Gastroesophageal sphincter (tissue), 4 donors: ENCODE results near the gene IFT88. TPM values are rescaled to one million over a fixed set of nuclear protein-coding genes. Genes with fewer than 3 reads are reported as not detected.

Experiments
- ATAC-seq: fragments of 150-250 bp; one replicate; pipeline ENCODE4 v1.9.1; 2016; ENCODE audit warnings: mild to moderate bottlenecking, moderate library complexity
- H3K27ac ChIP-seq, 4 donors: fragments of 200-600 bp; sonication (generic) in 3 of 4; 1 replicate in 3 of 4; 2 replicates in 1 of 4; pipeline ENCODE4 v1.5.1; 2016 to 2019
- H3K27me3 ChIP-seq: fragments of 200-600 bp; sonication (generic); one replicate; pipeline ENCODE4 v1.5.1; 2019
- H3K36me3 ChIP-seq, 2 donors: fragments of 200-600 bp; sonication (generic); one replicate each; pipeline ENCODE4 v1.5.1; 2019; ENCODE audit warnings: control low read depth in 1 of 2
- H3K4me1 ChIP-seq, 3 donors: fragments of 200-600 bp; sonication (generic); 1 replicate in 2 of 3; 2 replicates in 1 of 3; pipeline ENCODE4 v1.5.1; 2016 to 2019; ENCODE audit warnings: control low read depth in 2 of 3
- H3K4me3 ChIP-seq, 2 donors: fragments of 200-600 bp; sonication (generic); one replicate each; pipeline ENCODE4 v1.5.1; 2019; ENCODE audit warnings: mild to moderate bottlenecking in 1 of 2, moderate library complexity in 1 of 2
- H3K9me3 ChIP-seq, 3 donors: fragments of 200-600 bp; sonication (generic); one replicate each; pipeline ENCODE4 v1.5.1; 2017 to 2019; ENCODE audit warnings: control low read depth in 2 of 3
- EP300 ChIP-seq: sonication (generic); formaldehyde crosslinking; IDR thresholded peaks from one replicate; pipeline ENCODE4 v1.6.1; 2017; ENCODE audit warnings: antibody characterized with exemption, mild to moderate bottlenecking
- POLR2A ChIP-seq, 2 donors: fragments of 450-650 bp; IDR thresholded peaks; one replicate each; pipeline ENCODE4 v1.6.1; 2017; ENCODE audit warnings: antibody characterized with exemption in 2 of 2, mild to moderate bottlenecking in 2 of 2, moderate library complexity in 1 of 2
- POLR2AphosphoS5 ChIP-seq: sonication (generic); formaldehyde crosslinking; IDR thresholded peaks from one replicate; pipeline ENCODE4 v1.6.1; 2017; ENCODE audit warnings: antibody characterized with exemption
- WGBS, 2 donors: methylation state at CpG; one replicate each; pipeline ENCODE4 v1.1.5; 2018; ENCODE audit warnings: low coverage in 1 of 2; 5-methylcytosine and 5-hydroxymethylcytosine counted together
- total RNA-seq, 4 donors: library from RNA; depleted of rRNA; stranded (reverse); fragments of >200 nt; gene quantifications; one replicate each; pipeline ENCODE4 v1.1.0, GENCODE V29; 2016
- TF ChIP-seq, protein P1 (sequence below), 4 experiments: fragments of 200-600 bp in 2 of 4; fragments of 450-650 bp in 2 of 4; sonication (generic) in 1 of 4; IDR thresholded peaks; one replicate each; pipeline ENCODE4 v1.5.1; 2017 to 2019; ENCODE audit warnings: antibody characterized with exemption in 4 of 4, mild to moderate bottlenecking in 2 of 4, moderate library complexity in 2 of 4

IFT88 gene
- total RNA-seq, 4 donors from 2014 or later: 9.1 to 21.2 (median 13.2) TPM

- peaks cover 0 to 8% (median 0%) of the 10 kb centered on the region in 3 donors for H3K4me1 ChIP-seq
- no peak for TF ChIP-seq POLR2A (IDR thresholded peaks at IDR 0.05)
- TF ChIP-seq EP300: no peak
- TF ChIP-seq, protein P1, sequence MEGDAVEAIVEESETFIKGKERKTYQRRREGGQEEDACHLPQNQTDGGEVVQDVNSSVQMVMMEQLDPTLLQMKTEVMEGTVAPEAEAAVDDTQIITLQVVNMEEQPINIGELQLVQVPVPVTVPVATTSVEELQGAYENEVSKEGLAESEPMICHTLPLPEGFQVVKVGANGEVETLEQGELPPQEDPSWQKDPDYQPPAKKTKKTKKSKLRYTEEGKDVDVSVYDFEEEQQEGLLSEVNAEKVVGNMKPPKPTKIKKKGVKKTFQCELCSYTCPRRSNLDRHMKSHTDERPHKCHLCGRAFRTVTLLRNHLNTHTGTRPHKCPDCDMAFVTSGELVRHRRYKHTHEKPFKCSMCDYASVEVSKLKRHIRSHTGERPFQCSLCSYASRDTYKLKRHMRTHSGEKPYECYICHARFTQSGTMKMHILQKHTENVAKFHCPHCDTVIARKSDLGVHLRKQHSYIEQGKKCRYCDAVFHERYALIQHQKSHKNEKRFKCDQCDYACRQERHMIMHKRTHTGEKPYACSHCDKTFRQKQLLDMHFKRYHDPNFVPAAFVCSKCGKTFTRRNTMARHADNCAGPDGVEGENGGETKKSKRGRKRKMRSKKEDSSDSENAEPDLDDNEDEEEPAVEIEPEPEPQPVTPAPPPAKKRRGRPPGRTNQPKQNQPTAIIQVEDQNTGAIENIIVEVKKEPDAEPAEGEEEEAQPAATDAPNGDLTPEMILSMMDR (IDR thresholded peaks at IDR 0.05): no peak
- H3K36me3 ChIP-seq: peaks cover 0 to 49% of the 10 kb centered on the region in 2 donors
- no peak for ATAC-seq
- H3K4me3 ChIP-seq: no peak overlapping the region
- H3K27me3 ChIP-seq: no peaks in the 10 kb centered on the region
- 100% methylated on average over 1 of the region's 1 CpG for WGBS, 2 donors
- H3K9me3 ChIP-seq: peaks cover 0 to 16% (median 0%) of the 10 kb centered on the region in 3 donors
- no peak overlapping the region for H3K27ac ChIP-seq
Observed at GRCh38 chr13:20583803-20584293, 16.9 kb downstream of the IFT88 start.

DNA sequence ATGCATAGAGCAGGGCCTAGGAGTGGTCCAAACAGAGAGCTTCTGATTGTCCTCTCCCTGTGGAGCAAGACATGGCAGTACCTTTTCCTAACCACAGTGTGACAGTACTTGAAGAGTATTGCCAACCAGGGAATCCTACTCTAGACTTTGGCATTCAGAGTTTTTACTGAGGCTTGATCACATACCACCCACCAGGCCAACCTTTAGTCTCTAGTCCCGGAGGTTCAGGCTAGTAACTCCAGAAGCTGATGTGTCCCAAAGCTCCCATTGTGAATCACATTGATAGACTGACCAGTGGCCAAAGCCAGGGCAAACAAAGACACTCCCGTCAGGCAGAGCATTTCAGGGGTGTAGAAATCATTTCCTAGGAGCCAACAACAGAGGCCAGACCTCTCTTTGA, 18.4 kb downstream of the IFT88 start:
- TF ChIP-seq, protein P1 (IDR thresholded peaks at IDR 0.05): no peak
- TF ChIP-seq EP300 (no peak), POLR2AphosphoS5 (no peak), POLR2A (IDR thresholded peaks at IDR 0.05) (no peak)
- Histone ChIP-seq H3K36me3 (peaks cover 0 to 35% of the 10 kb centered on the region in 2 donors), H3K4me3 (no peak overlapping the region), H3K27me3 (no peaks in the 10 kb centered on the region), H3K27ac (no peak overlapping the region), H3K9me3 (peaks cover 0 to 16% (median 0%) of the 10 kb centered on the region in 3 donors), H3K4me1 (peaks cover 0 to 12% (median 0%) of the 10 kb centered on the region in 3 donors)
- whole genome bisulfite sequencing, 2 donors: 100% methylated on average over 1 to 2 of the region's 2 CpGs
- no peak for ATAC-seq

DNA sequence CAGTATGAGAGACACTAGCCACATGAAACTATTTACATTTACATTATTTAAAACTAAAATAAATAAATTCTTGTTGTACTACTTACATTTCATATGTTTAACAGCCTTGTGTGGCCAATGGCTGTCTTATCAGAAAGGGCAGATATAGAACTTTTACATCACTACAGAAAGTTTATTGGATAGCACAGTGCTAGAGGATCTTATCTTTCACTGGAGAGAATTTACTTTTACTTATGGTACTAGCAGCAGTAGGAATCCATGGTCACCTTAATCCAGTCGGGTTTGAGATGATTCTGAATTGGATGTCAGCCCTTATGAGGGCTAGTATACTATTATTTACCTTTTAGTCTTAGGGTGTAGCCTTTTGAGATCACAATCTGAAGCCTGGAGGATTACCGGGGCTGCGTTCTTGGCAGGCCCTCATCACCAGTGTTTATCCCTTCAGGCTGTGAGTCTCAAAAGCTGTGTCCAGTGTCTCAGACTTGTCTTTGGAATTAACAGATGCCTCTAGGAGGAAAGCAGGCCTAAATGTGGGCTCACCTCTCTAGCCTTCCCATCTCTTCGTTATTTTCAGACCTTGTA, 21.7 kb downstream of the IFT88 start:
- no peaks in the 10 kb centered on the region for H3K27me3 ChIP-seq
- H3K4me3 ChIP-seq: no peak overlapping the region
- H3K27ac ChIP-seq: peak overlapping the region in 3 of 4 donors; percentile 3 to 47 (median 34)
- 14 to 31% methylated on average over 1 to 4 of the region's 4 CpGs for WGBS, 2 donors
- no peak for ATAC-seq
- TF ChIP-seq POLR2A (IDR thresholded peaks at IDR 0.05) (no peak), POLR2AphosphoS5 (no peak), EP300 (no peak)
- TF ChIP-seq, protein P1 (IDR thresholded peaks at IDR 0.05): no peak
- H3K4me1 ChIP-seq: peaks cover 0 to 12% (median 0%) of the 10 kb centered on the region in 3 donors
- peaks cover 0 to 13% (median 0%) of the 10 kb centered on the region in 3 donors for H3K9me3 ChIP-seq
- peaks cover 0 to 40% of the 10 kb centered on the region in 2 donors for H3K36me3 ChIP-seq

DNA sequence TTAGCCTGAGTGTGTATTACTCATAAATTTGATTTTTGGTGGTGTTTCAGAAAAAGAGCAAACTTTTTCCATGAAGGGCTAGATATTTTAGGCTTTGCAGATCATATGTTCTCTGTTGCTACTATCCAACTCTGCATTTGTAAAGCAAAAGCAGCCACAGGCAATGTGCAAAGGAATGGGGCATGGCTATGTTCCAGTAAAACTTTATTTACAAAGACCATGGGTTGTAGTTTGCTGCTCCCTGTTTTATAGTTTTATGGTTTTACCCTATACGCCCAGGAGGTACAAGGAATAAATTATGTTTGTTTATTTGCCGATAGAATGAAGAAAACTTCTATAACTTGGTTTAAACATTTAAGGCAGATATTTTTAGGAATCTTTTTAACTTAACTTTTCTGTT, 23.6 kb downstream of the IFT88 start:
- no peak for ATAC-seq
- no peak for TF ChIP-seq POLR2A (IDR thresholded peaks at IDR 0.05)
- TF ChIP-seq, protein P1 (IDR thresholded peaks at IDR 0.05): no peak
- TF ChIP-seq EP300: no peak
- H3K9me3 ChIP-seq: no peaks in the 10 kb centered on the region
- H3K4me1 ChIP-seq: peaks cover 0 to 12% (median 0%) of the 10 kb centered on the region in 3 donors
- 89 to 96% methylated on average over 2 of the region's 2 CpGs for WGBS, 2 donors
- H3K27me3 ChIP-seq: no peaks in the 10 kb centered on the region
- no peak overlapping the region for H3K4me3 ChIP-seq
- peaks cover 0 to 39% of the 10 kb centered on the region in 2 donors for H3K36me3 ChIP-seq
- H3K27ac ChIP-seq: no peak overlapping the region

GRCh38 chr13:20592606-20593005, 25.6 kb downstream of the IFT88 start:
- 82 to 100% methylated on average over 4 of the region's 4 CpGs for WGBS, 2 donors
- ATAC-seq: no peak
- TF ChIP-seq POLR2AphosphoS5 (no peak), POLR2A (IDR thresholded peaks at IDR 0.05) (no peak), EP300 (no peak)
- TF ChIP-seq, protein P1 (IDR thresholded peaks at IDR 0.05): no peak

More at GRCh38 chr13:20592606-20593005, 25.6 kb downstream of the IFT88 start:
- peaks cover 0 to 12% (median 0%) of the 10 kb centered on the region in 3 donors for H3K4me1 ChIP-seq
- H3K36me3 ChIP-seq: peaks cover 0 to 48% of the 10 kb centered on the region in 2 donors
- no peak overlapping the region for H3K27ac ChIP-seq
- no peaks in the 10 kb centered on the region for H3K27me3 ChIP-seq
- no peaks in the 10 kb centered on the region for H3K9me3 ChIP-seq
- no peak overlapping the region for H3K4me3 ChIP-seq
